ENCODE data around the gene SPDYE4.

The SPDYE4 gene

GRCh38 chr17:8782176-8782575 lies 23.8 kb upstream of the SPDYE4 start:
- DNase-seq, result no peak

- no peak for DNase-seq
Observed at GRCh38 chr17:8781776-8782175, 23.4 kb upstream of the SPDYE4 start.

DNA sequence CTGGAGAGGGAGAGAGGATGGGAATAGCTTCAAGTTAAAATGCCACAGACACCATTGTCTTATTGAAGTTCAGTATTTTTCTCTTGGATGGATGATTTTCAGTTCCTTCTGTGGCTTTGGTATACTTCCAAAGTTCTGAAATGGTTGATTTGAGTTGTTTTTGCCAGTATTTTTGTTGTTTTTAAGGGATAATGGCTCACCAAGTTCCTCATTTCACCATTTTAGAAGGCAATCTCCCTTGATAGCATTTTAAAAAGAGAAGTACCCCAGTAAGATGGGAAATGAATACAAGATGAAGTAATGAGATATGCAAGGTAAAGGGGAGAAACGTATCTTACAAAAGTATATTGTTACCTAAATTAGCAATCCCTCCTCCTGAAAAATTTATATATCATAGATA lies 18.5 kb upstream of the SPDYE4 start:
- DNase-seq, result no peak

DNA sequence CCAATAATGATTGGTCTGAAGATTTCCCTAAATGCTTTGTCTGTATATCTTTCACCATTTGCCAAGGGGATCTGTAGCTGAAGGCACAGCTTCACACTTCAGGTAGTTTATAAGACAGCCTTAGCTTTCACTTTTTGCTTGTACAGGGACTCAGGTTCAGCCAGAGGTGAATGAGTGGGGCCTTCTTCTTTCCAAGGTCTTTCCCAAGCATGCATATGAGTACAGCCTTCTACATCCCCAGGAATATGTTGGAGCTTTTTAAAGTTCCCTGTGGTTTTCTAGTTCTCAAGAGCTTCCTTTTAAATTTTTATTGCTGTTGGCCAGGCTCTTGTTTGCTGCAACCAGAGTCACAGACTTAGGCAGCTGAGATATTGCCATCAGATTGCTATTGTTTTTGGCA lies 17.9 kb upstream of the SPDYE4 start:
- no peak for DNase-seq

DNA sequence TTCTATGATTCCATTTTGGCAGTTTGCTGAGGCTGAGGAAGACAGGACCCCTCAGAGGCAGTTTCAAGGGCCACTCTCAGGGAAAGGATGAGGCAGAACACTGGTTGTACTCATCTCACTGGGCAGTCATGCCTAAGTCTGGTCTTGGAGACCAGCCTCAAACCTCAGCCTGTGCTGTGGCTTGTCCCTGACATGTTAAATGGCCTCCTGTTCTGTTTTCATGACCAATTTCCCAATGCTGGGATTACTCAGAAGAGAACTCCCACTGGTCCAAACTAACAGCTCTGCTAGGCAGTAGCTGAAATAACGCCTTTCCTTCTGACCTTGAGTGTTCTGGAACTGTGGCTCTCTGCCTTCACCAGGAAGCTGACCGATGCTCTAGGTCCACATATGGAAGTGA lies 8.4 kb upstream of the SPDYE4 start:
- DNase-seq, result no peak

DNA sequence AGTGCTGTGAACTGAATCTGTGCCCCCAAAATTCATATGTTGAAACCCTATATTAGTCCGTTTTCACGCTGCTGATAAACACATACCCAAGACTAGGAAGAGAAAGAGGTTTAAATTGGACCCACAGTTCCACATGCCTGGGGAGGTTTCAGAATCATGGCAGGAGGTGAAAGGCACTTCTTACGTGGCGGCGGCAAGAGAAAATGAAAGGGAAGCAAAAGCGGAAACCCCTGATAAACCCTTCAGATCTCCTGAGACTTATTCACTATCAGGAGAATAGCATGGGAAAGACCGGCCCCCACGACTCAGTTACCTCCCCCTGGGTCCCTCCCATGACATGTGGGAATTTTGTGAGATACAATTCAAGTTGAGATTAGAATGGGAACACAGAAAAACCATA lies 3.7 kb upstream of the SPDYE4 start:
- no peak for DNase-seq

- no peak for DNase-seq
Observed at GRCh38 chr17:8757189-8757588, 1.2 kb downstream of the SPDYE4 start.

DNA sequence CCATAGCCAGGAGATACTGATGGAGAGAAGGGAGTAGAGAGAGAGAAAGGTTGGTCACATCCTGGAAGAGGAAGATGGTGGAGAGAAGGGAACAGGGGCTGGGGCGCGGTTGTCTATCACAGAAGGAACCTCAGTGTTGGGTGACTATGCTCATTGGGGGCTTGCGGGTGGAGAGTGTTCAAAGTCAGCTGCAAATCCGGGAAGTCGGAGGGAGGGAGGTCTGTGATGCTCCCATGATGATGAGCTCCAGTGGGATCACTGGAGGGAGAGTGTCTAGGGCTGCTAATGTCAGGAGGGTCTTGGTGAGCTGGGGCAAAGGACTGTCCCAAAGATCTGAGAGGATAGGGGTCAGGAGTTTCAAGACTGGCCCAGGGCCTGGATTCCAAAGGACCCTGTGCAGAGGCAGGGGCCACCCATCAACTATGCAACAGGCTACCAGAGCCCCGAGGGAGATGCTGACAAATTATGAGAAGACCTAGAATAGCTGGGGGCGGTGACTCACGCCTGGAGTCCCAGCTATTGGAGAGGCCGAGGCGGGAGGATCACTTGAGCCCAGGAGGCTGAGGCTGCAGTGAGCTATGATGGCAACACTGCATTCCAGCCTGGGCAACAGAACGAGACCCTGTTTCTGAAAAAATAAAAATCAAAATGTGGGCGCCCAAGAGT lies 2.6 kb downstream of the SPDYE4 start:
- DNase-seq, result no peak

DNA sequence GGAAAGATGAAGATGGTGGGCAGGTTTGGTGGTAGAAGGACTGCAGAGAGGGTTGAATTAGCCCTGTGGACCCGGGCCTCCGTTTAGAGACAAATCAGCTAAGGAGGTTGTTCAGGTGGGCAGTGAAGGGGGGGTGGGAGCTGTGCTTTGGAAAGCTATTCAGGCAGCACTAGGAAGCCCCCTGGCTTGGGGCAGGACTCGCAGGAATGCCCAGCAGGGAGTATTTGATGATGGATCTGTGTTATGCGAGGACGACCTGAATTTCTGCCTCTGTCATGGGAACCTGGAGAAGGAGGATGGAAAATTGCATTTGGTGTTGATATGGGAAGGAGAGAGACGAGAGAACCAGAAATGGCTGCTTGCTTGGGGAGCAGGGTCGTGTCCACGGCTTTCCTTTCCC lies 3.5 kb downstream of the SPDYE4 start:
- no peak for DNase-seq

DNA sequence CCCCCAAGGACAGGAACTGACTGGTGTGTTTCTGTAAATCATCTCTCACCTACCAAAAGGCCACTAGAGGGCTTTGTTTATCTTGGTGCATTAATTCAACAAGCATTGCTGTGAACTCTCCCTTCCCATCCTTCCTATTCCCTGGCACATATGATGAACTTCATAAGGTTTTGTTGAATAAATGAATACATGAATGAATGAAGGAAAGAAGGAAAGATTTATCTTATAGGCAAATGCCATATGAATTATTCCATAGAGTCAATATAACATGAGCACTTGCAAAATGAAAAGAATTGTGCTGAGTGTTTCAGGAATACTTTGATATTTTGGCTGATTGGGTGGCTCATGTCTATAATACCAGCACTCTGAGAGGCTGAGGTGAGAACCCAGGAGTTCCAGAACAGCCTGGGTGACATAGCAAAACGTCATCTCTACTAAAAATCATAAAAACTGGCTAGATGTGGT lies 4.3 kb downstream of the SPDYE4 start:
- DNase-seq, result no peak

- no peak for DNase-seq
Observed at GRCh38 chr17:8753136-8753975, 5.0 kb downstream of the SPDYE4 start.

DNA sequence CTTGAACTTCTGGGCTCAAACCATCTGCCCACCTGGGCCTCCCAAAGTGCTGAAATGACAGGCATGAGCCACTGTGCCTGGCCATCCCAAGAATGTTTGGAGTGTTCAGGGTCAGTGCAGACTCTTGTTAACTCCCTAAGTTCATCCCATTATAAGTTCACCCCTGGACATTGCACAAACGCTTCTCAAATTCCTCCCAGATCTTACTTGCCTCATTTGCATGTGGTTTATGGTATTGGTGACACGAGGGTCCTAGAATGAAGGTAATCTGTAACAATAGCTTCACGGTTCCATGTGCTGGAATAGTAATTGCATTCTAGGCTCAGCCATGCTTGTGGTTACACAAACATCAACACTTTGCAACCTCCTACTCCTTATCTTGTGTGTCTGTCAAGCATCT lies 8.7 kb downstream of the SPDYE4 start:
- no peak for DNase-seq

DNA sequence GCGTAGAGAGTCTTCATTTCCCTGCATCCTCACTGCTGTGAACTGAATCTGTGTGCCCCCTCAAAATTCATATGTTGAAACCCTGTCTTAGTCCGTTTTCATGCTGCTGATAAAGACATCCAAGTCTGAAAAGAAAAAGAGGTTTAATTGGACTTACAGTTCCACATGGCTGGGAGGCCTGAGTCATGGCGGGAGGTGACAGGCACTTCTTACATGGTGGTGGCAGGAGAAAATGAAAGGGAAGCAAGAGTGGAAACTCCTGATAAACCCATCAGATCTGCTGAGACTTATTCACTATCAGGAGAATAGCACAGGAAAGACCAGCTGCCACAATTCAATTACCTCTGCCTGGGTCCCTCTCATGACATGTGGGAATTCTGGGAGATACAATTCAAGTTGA lies 10.6 kb downstream of the SPDYE4 start:
- DNase-seq, result no peak

- DNase-seq, result no peak
Observed at GRCh38 chr17:8746501-8747236, 11.7 kb downstream of the SPDYE4 start.

GRCh38 chr17:8745586-8746500 lies 12.5 kb downstream of the SPDYE4 start:
- DNase-seq, result no peak

DNA sequence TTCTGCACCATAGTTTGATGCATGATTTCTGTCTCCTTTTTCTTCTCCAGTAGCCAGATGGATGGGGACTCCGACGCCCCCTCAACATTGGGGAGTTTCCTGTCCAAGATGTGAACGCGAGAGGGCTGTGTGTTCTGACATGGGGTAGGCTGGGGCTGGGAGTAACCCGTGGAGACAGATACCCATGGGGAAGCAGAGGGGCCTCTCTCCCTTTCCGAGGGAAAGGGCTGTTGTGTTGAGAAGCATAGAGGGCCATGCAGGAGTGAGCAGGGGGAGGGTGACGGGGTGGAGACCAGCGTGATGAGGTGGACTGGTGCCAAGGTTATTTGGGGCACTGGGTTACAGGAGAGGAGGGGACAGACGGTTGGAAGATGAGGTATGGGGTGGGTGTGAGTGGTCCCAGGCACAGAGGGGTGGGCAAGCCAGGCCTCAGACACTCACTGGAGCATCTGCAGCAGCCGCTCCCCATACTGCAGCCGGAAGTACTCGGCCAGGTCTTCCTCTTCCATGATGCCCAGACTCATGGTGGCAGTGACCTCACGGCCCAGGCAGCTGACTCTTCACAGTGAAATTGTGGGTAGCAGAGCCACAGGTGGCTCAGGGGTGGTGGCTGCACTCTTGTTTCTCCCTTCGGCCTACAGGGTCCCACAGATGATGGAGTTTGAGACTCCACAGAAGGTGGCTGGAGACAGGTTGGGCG lies 14.1 kb downstream of the SPDYE4 start:
- DNase-seq, result no peak

DNA sequence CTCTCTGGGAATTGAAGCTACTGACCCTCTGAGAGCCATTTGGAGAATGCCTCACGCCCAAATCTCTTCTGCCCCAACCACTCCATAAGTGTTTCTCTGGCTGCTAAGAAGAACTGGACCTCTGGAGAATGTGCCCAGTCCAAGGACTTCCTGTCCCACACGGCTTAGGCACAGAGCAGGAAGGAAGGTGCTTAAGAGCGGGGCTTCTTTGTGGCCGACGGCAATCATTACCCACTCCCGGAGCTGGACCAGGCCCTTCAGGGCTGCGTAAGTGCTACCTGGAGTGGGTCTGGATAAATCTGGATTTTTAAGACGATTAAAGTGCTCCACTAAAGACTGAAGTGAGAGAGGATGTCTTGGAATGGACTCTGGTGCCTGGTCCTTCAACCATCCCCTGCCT lies 15.5 kb downstream of the SPDYE4 start:
- DNase-seq, result no peak

GRCh38 chr17:8742274-8742673 lies 16.1 kb downstream of the SPDYE4 start:
- no peak for DNase-seq

DNA sequence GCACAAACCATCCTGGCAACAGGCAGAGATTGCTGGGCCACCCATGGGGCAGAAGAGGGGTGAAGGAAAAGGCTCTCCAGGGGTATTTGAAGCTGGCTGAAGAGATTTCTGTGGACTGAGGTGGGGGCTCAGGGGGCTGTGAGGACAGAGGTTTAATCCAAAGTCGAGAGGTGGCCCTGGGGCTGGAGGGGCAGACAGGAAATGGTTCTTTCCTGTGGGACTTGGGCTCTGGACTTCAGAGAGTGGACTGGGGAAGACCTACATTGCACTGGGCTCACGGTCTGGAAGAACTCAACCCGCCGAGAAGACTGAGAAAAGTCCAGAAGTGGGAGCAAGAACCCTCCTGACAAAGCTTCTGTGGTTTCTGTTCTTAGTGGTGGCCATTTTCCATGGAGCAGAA lies 16.6 kb downstream of the SPDYE4 start:
- no peak for DNase-seq

DNA sequence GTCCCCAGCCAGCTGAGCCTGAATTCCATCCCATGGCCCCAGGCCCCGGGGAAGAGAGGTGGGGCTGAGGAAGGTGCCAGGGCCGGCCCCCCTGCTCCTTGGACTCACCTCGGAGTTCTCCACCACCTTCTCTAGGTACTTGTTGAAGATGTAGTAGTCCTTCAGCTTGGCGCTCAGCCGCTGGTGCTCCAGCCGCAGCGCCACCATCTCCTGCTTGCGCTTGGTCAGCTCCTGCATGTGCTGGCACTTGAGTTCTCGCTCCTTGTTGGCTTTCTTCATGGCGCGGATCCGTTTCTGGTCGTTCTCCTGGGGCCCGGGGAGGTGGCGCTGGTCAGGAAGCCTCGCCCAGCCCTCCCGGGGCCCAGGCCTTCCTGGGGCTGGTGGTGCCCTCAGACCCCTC lies 17.0 kb downstream of the SPDYE4 start:
- DNase-seq, result no peak

GRCh38 chr17:8740486-8740885 lies 17.9 kb downstream of the SPDYE4 start:
- no peak for DNase-seq

DNA sequence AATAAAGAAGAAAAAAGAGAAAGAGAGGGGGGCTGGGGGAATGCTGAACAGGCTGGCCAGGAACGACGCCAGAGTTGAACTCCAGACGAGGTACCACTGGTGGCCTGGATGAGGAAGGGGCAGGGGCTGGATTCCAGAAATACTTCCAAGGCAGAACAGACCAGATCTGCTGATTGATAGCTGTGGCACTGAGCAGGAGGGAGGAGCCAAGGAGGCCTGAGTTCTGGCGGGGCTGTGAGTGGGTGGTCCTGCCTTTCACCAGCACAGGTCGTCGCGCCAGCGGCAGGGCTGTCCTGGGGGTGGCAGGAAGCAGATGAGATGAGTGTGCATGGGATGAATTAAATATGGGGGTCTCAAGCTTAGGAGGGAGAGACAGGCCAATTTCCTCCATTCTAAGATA lies 19.2 kb downstream of the SPDYE4 start:
- DNase-seq, result no peak
